ENCODE data around the gene MC5R.

Gene MC5R

DNA sequence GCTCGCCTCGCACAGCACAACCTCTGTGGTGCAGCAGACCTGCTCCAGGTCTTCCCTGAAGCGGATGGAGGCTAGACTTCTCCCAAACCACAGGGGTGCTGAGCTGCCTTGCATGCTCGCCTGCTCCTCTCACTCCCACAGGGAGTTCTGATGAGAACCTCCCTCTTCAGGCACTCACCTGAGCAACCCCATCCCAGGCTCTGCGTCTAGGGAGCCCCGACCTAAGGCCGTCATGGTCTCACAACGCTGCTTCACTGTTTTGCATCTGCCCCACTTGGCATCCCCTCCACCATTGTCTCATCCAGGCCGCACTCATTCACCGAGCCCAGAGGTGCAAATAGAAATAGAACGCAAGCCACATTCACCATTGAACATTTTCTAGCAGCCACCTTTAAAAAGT lies 24.6 kb upstream of the MC5R start:
- DNase-seq (ENCODE audit: low read depth), result no peak
- no peak overlapping the region for H3K4me3 ChIP-seq (ENCODE audit: low read depth, low read length)
- TF ChIP-seq, protein P1, sequence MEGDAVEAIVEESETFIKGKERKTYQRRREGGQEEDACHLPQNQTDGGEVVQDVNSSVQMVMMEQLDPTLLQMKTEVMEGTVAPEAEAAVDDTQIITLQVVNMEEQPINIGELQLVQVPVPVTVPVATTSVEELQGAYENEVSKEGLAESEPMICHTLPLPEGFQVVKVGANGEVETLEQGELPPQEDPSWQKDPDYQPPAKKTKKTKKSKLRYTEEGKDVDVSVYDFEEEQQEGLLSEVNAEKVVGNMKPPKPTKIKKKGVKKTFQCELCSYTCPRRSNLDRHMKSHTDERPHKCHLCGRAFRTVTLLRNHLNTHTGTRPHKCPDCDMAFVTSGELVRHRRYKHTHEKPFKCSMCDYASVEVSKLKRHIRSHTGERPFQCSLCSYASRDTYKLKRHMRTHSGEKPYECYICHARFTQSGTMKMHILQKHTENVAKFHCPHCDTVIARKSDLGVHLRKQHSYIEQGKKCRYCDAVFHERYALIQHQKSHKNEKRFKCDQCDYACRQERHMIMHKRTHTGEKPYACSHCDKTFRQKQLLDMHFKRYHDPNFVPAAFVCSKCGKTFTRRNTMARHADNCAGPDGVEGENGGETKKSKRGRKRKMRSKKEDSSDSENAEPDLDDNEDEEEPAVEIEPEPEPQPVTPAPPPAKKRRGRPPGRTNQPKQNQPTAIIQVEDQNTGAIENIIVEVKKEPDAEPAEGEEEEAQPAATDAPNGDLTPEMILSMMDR (IDR thresholded peaks at IDR 0.05; ENCODE audit: low read depth, low read length, missing control alignments), result no peak
- in situ Hi-C loops (cut with HindIII; ENCODE audit: low sequenced_read_pairs), result no loop called here

DNA sequence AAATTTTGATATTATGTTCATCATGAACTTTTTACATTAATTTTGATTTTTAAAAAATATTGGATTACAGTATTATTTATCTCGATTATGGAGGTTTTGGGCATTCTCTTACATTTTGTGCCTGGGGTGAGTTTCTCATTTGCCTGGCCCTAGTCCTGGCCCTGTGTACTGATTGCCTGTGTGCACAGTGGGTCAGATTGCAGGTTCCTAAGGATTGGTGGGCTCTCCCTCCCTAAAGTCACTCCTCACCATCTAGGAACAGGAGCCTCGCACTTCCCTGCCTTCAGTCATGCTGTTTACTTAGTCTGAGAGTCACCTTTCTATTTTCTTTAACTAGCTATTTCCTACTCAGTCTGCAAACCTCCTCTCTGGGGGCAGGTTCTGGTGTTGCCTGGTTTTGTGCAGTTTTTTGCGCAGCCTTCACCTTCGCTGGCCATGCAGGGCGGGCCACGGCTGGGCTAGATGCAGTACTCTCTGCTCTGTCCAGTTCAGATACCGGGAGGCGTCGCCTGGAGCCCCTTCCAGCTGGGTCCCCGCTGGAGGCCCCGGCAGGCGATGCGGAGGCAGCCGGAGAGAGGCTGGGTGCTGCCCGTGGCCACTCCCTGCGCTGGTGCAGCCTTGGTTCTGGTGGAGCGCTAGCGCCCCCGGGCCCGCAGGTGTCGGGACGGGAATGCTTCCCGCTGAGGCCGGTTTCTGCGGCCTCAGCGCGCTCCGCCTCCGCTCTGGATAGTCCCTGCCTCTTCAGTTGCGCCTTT lies 23.3 kb upstream of the MC5R start:
- no peak for DNase-seq (ENCODE audit: low read depth)
- in situ Hi-C loops (cut with HindIII; ENCODE audit: low sequenced_read_pairs), result no loop called here
- H3K4me3 ChIP-seq (ENCODE audit: low read depth, low read length), result peak overlapping the region; percentile 10
- TF ChIP-seq, protein P1 (IDR thresholded peaks at IDR 0.05; ENCODE audit: low read depth, low read length, missing control alignments), result no peak

DNA sequence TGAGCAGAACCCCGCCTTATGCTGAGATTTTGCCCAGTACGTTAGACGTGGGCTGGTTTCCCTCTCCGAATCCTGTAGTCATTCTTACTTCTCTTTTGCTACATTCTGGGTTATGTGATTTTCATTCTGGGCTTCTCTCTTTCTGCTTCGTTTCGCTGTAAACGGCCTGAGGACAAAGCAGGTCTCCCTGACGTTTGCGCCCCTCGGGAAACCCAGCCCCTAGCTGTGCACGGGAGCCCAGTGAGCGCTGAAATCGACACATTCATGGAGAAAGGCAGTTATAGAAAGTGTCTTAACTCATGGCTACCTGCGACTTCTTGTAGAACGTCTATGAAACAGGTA lies 22.7 kb upstream of the MC5R start:
- TF ChIP-seq, protein P1 (IDR thresholded peaks at IDR 0.05; ENCODE audit: low read depth, low read length, missing control alignments), result no peak
- in situ Hi-C loops (cut with HindIII; ENCODE audit: low sequenced_read_pairs), result no loop called here
- DNase-seq (ENCODE audit: low read depth), result no peak
- H3K4me3 ChIP-seq (ENCODE audit: low read depth, low read length), result peak overlapping the region; percentile 10

DNA sequence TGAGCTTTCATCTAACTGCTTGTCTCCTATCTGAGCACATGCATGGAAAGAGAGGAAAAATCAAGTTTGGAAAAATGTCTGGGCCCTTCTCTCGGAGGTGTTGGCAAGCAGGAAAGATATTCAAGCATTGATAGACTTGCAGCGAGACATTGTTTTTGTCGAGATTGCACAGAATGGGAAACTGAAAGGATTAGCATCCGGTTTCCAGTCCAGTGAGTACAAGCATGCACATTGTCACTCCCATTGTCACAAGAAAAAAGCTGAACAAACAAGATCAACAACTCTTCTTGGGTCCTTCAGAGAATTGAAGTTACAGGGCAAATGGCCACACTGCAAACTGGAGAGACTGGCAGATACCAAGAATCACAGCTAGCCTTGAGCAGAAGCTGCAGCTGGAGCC lies 19.6 kb upstream of the MC5R start:
- H3K4me3 ChIP-seq (ENCODE audit: low read depth, low read length), result no peak overlapping the region
- no peak for DNase-seq (ENCODE audit: low read depth)
- in situ Hi-C loops (cut with HindIII; ENCODE audit: low sequenced_read_pairs), result no loop called here
- TF ChIP-seq, protein P1 (IDR thresholded peaks at IDR 0.05; ENCODE audit: low read depth, low read length, missing control alignments), result no peak

DNA sequence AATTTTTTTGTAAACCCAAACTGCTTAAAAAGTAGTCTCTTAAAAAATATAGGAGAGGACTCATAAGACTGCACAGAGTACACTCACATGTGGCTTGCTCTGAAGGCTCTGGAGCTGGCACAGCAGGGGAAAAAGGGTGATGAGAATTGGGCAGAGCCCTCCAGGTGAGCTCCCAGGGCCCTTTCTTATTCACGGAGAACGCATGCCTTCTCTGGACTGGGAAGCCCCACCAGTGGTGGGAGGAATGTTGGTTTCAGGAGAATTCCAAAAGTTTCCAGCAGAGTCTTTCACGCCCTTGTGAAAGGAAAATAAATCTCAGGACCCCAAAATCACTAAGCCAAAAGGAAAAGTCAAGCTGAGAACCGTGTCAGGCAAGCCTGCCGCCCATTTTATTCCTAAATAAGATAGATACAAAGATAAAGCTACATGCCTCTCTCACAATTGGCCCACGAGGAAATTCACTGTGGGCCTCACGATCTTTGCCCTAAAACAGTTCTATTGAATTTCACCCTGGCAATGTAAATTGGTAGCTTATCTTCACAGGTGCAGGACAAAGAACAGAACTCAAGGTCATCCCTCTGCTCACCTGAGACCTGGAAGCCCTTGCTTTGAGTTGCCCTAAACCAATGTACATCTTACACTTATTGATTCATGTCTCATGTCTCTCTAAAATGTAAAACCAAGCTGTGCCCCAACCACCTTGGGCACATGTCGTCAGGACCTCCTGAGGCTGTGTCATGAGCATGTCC lies 15.5 kb upstream of the MC5R start:
- TF ChIP-seq, protein P1 (IDR thresholded peaks at IDR 0.05; ENCODE audit: low read depth, low read length, missing control alignments), result no peak
- no peak overlapping the region for H3K4me3 ChIP-seq (ENCODE audit: low read depth, low read length)
- in situ Hi-C loops (cut with HindIII; ENCODE audit: low sequenced_read_pairs), result no loop called here
- no peak for DNase-seq (ENCODE audit: low read depth)

DNA sequence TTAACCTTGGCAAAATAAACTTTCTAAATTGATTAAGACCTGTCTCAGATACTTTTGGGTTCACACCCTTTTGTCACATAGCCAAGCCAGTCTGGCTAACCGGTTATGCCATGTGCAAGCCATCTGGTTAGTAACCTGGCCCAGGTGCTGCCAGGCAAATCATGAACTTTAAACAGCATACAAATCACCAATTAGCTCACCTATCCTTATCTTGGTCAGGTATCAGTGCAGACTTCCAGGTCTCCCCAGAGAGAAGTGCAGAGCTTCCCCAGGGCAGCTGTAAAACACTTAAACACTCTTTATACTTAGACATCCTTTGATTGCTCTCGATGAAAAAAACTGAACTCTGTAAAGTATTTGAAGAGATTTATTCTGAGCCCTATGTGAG lies 14.9 kb upstream of the MC5R start:
- in situ Hi-C loops (cut with HindIII; ENCODE audit: low sequenced_read_pairs), result no loop called here
- TF ChIP-seq, protein P1 (IDR thresholded peaks at IDR 0.05; ENCODE audit: low read depth, low read length, missing control alignments), result no peak
- no peak for DNase-seq (ENCODE audit: low read depth)
- no peak overlapping the region for H3K4me3 ChIP-seq (ENCODE audit: low read depth, low read length)
